ENCODE measurements around the gene ADM2. TPM values are rescaled to one million over a fixed set of nuclear protein-coding genes. Genes with fewer than 3 reads are reported as not detected.

Gene ADM2
- total RNA-seq, 5 donors from 2014 or later (not counting 1 experiment from before 2014, with no cell fraction given) = 1.5 to 11.3 (median 10.7) TPM

DNA sequence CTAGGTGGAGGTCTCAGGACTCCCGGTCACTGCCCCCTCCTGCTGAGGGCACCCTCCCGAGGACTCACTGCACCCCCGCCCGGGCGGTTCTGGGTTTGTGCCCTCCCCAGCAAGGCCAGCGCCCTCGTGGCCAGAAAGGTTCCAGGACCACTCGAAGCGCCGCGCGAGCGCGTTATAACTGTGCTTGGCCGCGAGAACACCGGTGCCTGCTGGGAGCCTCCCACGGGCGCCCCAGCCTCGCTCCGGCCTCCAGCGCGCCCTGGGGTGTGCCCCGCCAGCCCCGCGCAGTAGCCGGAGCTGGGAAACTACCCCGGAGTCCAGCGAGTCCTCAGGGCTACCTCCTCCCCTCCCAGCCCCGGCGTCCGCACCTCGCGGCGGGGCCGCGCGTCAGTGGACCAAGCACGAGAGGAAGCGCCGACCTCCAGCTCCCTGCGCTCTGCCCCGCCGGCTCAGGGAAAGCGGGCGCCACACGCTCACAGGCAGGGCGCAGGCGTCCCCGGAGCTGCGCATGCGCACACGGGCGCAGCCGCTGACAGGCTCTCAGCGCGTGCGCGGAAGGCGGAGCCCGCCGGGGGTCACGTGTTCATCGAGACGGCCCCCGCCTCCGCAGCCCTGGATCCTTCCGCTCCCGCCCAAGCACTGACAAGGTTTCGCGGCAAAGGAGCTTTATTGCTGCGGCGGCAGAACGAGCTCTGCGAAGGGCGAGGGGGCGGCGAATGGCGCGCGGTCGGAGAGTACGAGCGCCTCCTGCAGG, 43.9 kb downstream of the ADM2 start, which contains the start of gene SCO2:
TSS of gene SCO2 (minus strand) at position 495 of the 754 bp plus-strand sequence. CDS start 1,187 bp downstream, outside the sequence.
- ATAC-seq (replicated peaks in 1 of 4) = peak; percentile 70 to 74 (median 74)
- Histone ChIP-seq H3K36me3 (ENCODE audit: control insufficient read depth in 2 of 2, extremely low read depth in 1 of 2, insufficient read depth in 1 of 2, low read length in 1 of 2) (peaks cover 19 to 33% of the 10 kb centered on the region in 2 donors), H3K4me1 (ENCODE audit: control insufficient read depth in 1 of 2, extremely low read depth in 1 of 2, insufficient read depth in 2 of 2, low read length in 2 of 2) (peaks cover 6 to 49% of the 10 kb centered on the region in 2 experiments), H3K27ac (ENCODE audit: low read length) (peak within 1 kb of the TSS; percentile 93), H3K27me3 (replicated peaks in 1 of 2; ENCODE audit: control insufficient read depth in 2 of 2, extremely low read depth in 1 of 2, insufficient read depth in 2 of 2, low read length in 1 of 2) (peaks cover 0 to 2% of the 10 kb centered on the region in 2 experiments), H3K4me3 (ENCODE audit: control insufficient read depth in 1 of 2, extremely low read depth in 1 of 2, low read length in 1 of 2) (peak within 1 kb of the TSS; percentile 62 to 66), H3K9me3 (no peaks in the 10 kb centered on the region)
- Mint-ChIP-seq H3K4me3 (peak within 1 kb of the TSS; percentile 83 to 87 (median 84)), H3K27me3 (no peaks in the 10 kb centered on the region), H3K4me1 (peaks cover 28 to 33% (median 29%) of the 10 kb centered on the region in 3 donors), H3K9me3 (no peaks in the 10 kb centered on the region), H3K27ac (peak within 1 kb of the TSS; percentile 78 to 89), H3K36me3 (peaks cover 3% of the 10 kb centered on the region)
- DNase-seq = peak; percentile 93 to 99 (median 96)
- POLR2A ChIA-PET = interaction anchor here (0.6 to 1.8 kb wide), 8 partner anchors 14 to 93 kb away, joined by 3 to 21 read pairs (median 7); partner anchors contain the start of genes LMF2 (in 2 of the 2), NCAPH2 (in 2 of the 2) and SYCE3 (in 1 of the 2)
- CTCF ChIA-PET = interaction anchor here (0.6 to 2.4 kb wide), 29 partner anchors 9 to 563 kb away, joined by 3 to 70 read pairs (median 5); partner anchors contain the start of genes CHKB (in 1 of the 2), HDAC10 (in 1 of the 2), KLHDC7B (in 1 of the 2) and LMF2 (in 1 of the 2)
- under 1% methylated on average over 74 of the region's 84 CpGs for WGBS (ENCODE audit: insufficient coverage)

- POLR2A ChIA-PET = interaction anchor here (0.6 to 1.8 kb wide), 8 partner anchors 14 to 93 kb away, joined by 3 to 21 read pairs (median 7); partner anchors contain the start of genes LMF2 (in 2 of the 2), NCAPH2 (in 2 of the 2) and SYCE3 (in 1 of the 2)
- CTCF ChIA-PET = interaction anchor here (0.6 to 2.4 kb wide), 27 partner anchors 10 to 563 kb away, joined by 3 to 70 read pairs (median 5); partner anchors contain the start of genes CHKB (in 1 of the 2), HDAC10 (in 1 of the 2), KLHDC7B (in 1 of the 2) and LMF2 (in 1 of the 2)
- Mint-ChIP-seq H3K4me1 (peaks cover 28 to 33% (median 29%) of the 10 kb centered on the region in 3 donors), H3K27ac (peak overlapping the region; percentile 61 to 78), H3K27me3 (no peaks in the 10 kb centered on the region), H3K4me3 (peak overlapping the region; percentile 83 to 87 (median 84)), H3K36me3 (peaks cover 3% of the 10 kb centered on the region), H3K9me3 (no peaks in the 10 kb centered on the region)
- Histone ChIP-seq H3K27me3 (replicated peaks in 1 of 2; ENCODE audit: control insufficient read depth in 2 of 2, extremely low read depth in 1 of 2, insufficient read depth in 2 of 2, low read length in 1 of 2) (peaks cover 0 to 4% of the 10 kb centered on the region in 2 experiments), H3K4me1 (ENCODE audit: control insufficient read depth in 1 of 2, extremely low read depth in 1 of 2, insufficient read depth in 2 of 2, low read length in 2 of 2) (peaks cover 8 to 54% of the 10 kb centered on the region in 2 experiments), H3K36me3 (ENCODE audit: control insufficient read depth in 2 of 2, extremely low read depth in 1 of 2, insufficient read depth in 1 of 2, low read length in 1 of 2) (peaks cover 17 to 32% of the 10 kb centered on the region in 2 donors), H3K27ac (ENCODE audit: low read length) (peak overlapping the region; percentile 44), H3K4me3 (ENCODE audit: control insufficient read depth in 1 of 2, extremely low read depth in 1 of 2, low read length in 1 of 2) (peak overlapping the region; percentile 62 to 66), H3K9me3 (no peaks in the 10 kb centered on the region)
- DNase-seq = no peak
- ATAC-seq (replicated peaks in 1 of 4) = no peak
- under 1% methylated on average over 26 of the region's 33 CpGs for WGBS (ENCODE audit: insufficient coverage)
Measured at GRCh38 chr22:50525858-50526107, 44.4 kb downstream of the ADM2 start.

- Mint-ChIP-seq H3K27ac (peak overlapping the region; percentile 88 to 89), H3K27me3 (no peaks in the 10 kb centered on the region), H3K4me1 (peaks cover 28 to 35% (median 32%) of the 10 kb centered on the region in 3 donors), H3K9me3 (no peaks in the 10 kb centered on the region), H3K4me3 (peak overlapping the region; percentile 65 to 87 (median 76)), H3K36me3 (peaks cover 3% of the 10 kb centered on the region)
- H3K4me1 ChIP-seq (ENCODE audit: control insufficient read depth in 1 of 2, extremely low read depth in 1 of 2, insufficient read depth in 2 of 2, low read length in 2 of 2) = peaks cover 9 to 59% of the 10 kb centered on the region in 2 experiments
- ChIA-PET CTCF (interaction anchor here (0.6 to 2.4 kb wide), 21 partner anchors 9 to 282 kb away, joined by 3 to 70 read pairs (median 5); partner anchors contain the start of genes CHKB (in 1 of the 2), HDAC10 (in 1 of the 2), KLHDC7B (in 1 of the 2) and LMF2 (in 1 of the 2)), POLR2A (interaction anchor here (0.5 to 1.8 kb wide), 7 partner anchors 12 to 56 kb away, joined by 3 to 21 read pairs (median 4); partner anchors contain the start of genes LMF2 (in 2 of the 2), NCAPH2 (in 2 of the 2) and SYCE3 (in 1 of the 2))
- H3K36me3 ChIP-seq (ENCODE audit: control insufficient read depth in 2 of 2, extremely low read depth in 1 of 2, insufficient read depth in 1 of 2, low read length in 1 of 2) = peaks cover 15 to 29% of the 10 kb centered on the region in 2 donors
- peak overlapping the region; percentile 62 to 66 for H3K4me3 ChIP-seq (ENCODE audit: control insufficient read depth in 1 of 2, extremely low read depth in 1 of 2, low read length in 1 of 2)
- H3K27ac ChIP-seq (ENCODE audit: low read length) = peak overlapping the region; percentile 93
- under 1% methylated on average over 73 of the region's 77 CpGs for WGBS (ENCODE audit: insufficient coverage)
- DNase-seq (peak; percentile 60 to 90 (median 73)), ATAC-seq (replicated peaks in 1 of 4) (peak; percentile 44 to 61 (median 54))
- peaks cover 0 to 4% of the 10 kb centered on the region in 2 experiments for H3K27me3 ChIP-seq (replicated peaks in 1 of 2; ENCODE audit: control insufficient read depth in 2 of 2, extremely low read depth in 1 of 2, insufficient read depth in 2 of 2, low read length in 1 of 2)
- no peaks in the 10 kb centered on the region for H3K9me3 ChIP-seq
Measured at GRCh38 chr22:50526108-50526833, 44.9 kb downstream of the ADM2 start.

- WGBS (ENCODE audit: insufficient coverage) = 29% methylated on average over 21 of the region's 29 CpGs
- H3K27me3 ChIP-seq (replicated peaks in 1 of 2; ENCODE audit: control insufficient read depth in 2 of 2, extremely low read depth in 1 of 2, insufficient read depth in 2 of 2, low read length in 1 of 2) = peaks cover 0 to 4% of the 10 kb centered on the region in 2 experiments
- Mint-ChIP-seq H3K9me3 (no peaks in the 10 kb centered on the region), H3K4me1 (peaks cover 28 to 35% (median 32%) of the 10 kb centered on the region in 3 donors), H3K27ac (peak overlapping the region; percentile 88 to 89), H3K4me3 (peak overlapping the region; percentile 65 to 87 (median 76)), H3K27me3 (no peaks in the 10 kb centered on the region), H3K36me3 (peaks cover 3% of the 10 kb centered on the region)
- peak overlapping the region; percentile 42 to 66 for H3K4me3 ChIP-seq (ENCODE audit: control insufficient read depth in 1 of 2, extremely low read depth in 1 of 2, low read length in 1 of 2)
- peak overlapping the region; percentile 93 for H3K27ac ChIP-seq (ENCODE audit: low read length)
- DNase-seq (peak in 7 of 35 experiments; percentile 31 to 46 (median 35)), ATAC-seq (replicated peaks in 1 of 4) (no peak)
- peaks cover 10 to 20% of the 10 kb centered on the region in 2 donors for H3K36me3 ChIP-seq (ENCODE audit: control insufficient read depth in 2 of 2, extremely low read depth in 1 of 2, insufficient read depth in 1 of 2, low read length in 1 of 2)
- H3K9me3 ChIP-seq = no peaks in the 10 kb centered on the region
- ChIA-PET POLR2A (interaction anchor here (0.5 to 0.6 kb wide), 3 partner anchors 11 to 283 kb away, joined by 3 to 6 read pairs (median 4); no protein-coding TSS in a partner anchor), CTCF (interaction anchor here in 1 of 2 donors (1.7 kb wide), 1 partner anchor 18 kb away, joined by 15 read pairs; the partner anchor contains the start of gene KLHDC7B)
- peaks cover 15 to 67% of the 10 kb centered on the region in 2 experiments for H3K4me1 ChIP-seq (ENCODE audit: control insufficient read depth in 1 of 2, extremely low read depth in 1 of 2, insufficient read depth in 2 of 2, low read length in 2 of 2)
Measured at GRCh38 chr22:50526834-50527801, 45.8 kb downstream of the ADM2 start.

DNA sequence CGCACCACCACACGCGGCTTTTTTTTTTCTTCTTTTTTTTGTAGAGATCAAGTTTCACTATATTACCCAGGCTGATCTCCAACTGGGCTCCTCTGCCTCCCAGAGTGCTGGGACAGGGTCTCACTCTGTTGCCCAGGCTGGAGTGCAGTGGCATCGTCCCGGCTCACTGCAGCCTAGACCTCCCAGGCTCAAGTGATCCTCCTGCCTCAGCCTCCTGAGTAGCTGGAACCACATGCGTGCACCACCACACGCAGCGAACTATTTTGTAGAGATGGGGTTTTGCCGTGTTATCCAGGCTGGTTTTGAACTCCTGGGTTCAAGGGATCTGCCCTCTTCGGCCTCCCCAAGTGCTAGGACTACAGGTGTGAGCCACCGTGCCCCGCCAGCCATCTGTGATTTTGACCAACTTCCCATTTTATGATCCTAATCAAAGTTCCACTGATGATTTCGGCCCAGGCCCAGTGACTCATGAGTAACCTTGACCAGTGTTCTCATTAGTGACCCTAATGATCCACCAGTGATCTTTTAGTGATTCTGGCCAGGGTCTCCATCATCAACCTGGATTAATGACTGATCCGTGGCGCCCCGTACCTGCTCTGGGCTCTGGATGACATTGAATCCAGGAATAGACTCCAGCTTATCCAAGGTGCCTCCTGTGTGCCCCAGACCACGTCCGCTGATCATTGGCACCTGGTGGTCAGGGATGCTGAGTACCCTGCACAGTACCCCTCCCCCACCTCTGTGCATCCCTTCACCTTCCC, 46.8 kb downstream of the ADM2 start:
- Mint-ChIP-seq H3K27me3 (no peaks in the 10 kb centered on the region), H3K36me3 (peaks cover 3% of the 10 kb centered on the region)

More for the DNA sequence above, 46.8 kb downstream of the ADM2 start:
- Histone ChIP-seq H3K4me1 (ENCODE audit: control insufficient read depth in 1 of 2, extremely low read depth in 1 of 2, insufficient read depth in 2 of 2, low read length in 2 of 2) (peaks cover 15 to 72% of the 10 kb centered on the region in 2 experiments), H3K27me3 (replicated peaks in 1 of 2; ENCODE audit: control insufficient read depth in 2 of 2, extremely low read depth in 1 of 2, insufficient read depth in 2 of 2, low read length in 1 of 2) (peaks cover 0 to 4% of the 10 kb centered on the region in 2 experiments), H3K9me3 (no peaks in the 10 kb centered on the region), H3K4me3 (ENCODE audit: control insufficient read depth in 1 of 2, extremely low read depth in 1 of 2, low read length in 1 of 2) (no peak overlapping the region), H3K36me3 (ENCODE audit: control insufficient read depth in 2 of 2, extremely low read depth in 1 of 2, insufficient read depth in 1 of 2, low read length in 1 of 2) (peaks cover 6 to 11% of the 10 kb centered on the region in 2 donors), H3K27ac (ENCODE audit: low read length) (peak overlapping the region; percentile 93)
- H3K4me1 Mint-ChIP-seq = peaks cover 34 to 42% (median 39%) of the 10 kb centered on the region in 3 donors
- WGBS (ENCODE audit: insufficient coverage) = 97% methylated on average over 15 of the region's 18 CpGs
- ChIA-PET POLR2A (no interaction called here), CTCF (interaction anchor here in 1 of 2 donors (0.5 kb wide), 1 partner anchor 12 kb away, joined by 6 read pairs; no protein-coding TSS in a partner anchor)
- no peaks in the 10 kb centered on the region for H3K9me3 Mint-ChIP-seq
- ATAC-seq (replicated peaks in 1 of 4) (no peak), DNase-seq (no peak)
- H3K4me3 Mint-ChIP-seq = peak overlapping the region; percentile 65 to 87 (median 76)
- peak overlapping the region; percentile 88 to 89 for H3K27ac Mint-ChIP-seq
